ENCODE results near the gene CDH22. TPM values are rescaled to one million over a fixed set of nuclear protein-coding genes. Genes with fewer than 3 reads are reported as not detected.

CDH22 gene
- total RNA-seq, 1 donor from 2014 or later: not detected

- no peak for DNase-seq (ENCODE audit: low spot score in 2 of 2)
- no peaks in the 10 kb centered on the region for H3K4me1 ChIP-seq
- TF ChIP-seq, protein P1, sequence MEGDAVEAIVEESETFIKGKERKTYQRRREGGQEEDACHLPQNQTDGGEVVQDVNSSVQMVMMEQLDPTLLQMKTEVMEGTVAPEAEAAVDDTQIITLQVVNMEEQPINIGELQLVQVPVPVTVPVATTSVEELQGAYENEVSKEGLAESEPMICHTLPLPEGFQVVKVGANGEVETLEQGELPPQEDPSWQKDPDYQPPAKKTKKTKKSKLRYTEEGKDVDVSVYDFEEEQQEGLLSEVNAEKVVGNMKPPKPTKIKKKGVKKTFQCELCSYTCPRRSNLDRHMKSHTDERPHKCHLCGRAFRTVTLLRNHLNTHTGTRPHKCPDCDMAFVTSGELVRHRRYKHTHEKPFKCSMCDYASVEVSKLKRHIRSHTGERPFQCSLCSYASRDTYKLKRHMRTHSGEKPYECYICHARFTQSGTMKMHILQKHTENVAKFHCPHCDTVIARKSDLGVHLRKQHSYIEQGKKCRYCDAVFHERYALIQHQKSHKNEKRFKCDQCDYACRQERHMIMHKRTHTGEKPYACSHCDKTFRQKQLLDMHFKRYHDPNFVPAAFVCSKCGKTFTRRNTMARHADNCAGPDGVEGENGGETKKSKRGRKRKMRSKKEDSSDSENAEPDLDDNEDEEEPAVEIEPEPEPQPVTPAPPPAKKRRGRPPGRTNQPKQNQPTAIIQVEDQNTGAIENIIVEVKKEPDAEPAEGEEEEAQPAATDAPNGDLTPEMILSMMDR (IDR thresholded peaks at IDR 0.05): no peak
- no peaks in the 10 kb centered on the region for H3K9me3 ChIP-seq
- H3K27me3 ChIP-seq: peaks cover 4% of the 10 kb centered on the region
- H3K27ac ChIP-seq: no peak overlapping the region
- H3K36me3 ChIP-seq: no peaks in the 10 kb centered on the region
- intact Hi-C loops (cut with DNase I): no loop called here
- no peak overlapping the region for H3K4me3 ChIP-seq
Measured at GRCh38 chr20:46211331-46211722, 97.0 kb downstream of the CDH22 start.

GRCh38 chr20:46210672-46211330 is 97.5 kb downstream of the CDH22 start:
- Histone ChIP-seq H3K4me1 (no peaks in the 10 kb centered on the region), H3K4me3 (no peak overlapping the region), H3K36me3 (no peaks in the 10 kb centered on the region), H3K9me3 (no peaks in the 10 kb centered on the region), H3K27ac (no peak overlapping the region), H3K27me3 (peaks cover 4% of the 10 kb centered on the region)
- TF ChIP-seq, protein P1 (IDR thresholded peaks at IDR 0.05): no peak
- intact Hi-C loops (cut with DNase I): no loop called here
- DNase-seq (ENCODE audit: low spot score in 2 of 2): no peak

DNA sequence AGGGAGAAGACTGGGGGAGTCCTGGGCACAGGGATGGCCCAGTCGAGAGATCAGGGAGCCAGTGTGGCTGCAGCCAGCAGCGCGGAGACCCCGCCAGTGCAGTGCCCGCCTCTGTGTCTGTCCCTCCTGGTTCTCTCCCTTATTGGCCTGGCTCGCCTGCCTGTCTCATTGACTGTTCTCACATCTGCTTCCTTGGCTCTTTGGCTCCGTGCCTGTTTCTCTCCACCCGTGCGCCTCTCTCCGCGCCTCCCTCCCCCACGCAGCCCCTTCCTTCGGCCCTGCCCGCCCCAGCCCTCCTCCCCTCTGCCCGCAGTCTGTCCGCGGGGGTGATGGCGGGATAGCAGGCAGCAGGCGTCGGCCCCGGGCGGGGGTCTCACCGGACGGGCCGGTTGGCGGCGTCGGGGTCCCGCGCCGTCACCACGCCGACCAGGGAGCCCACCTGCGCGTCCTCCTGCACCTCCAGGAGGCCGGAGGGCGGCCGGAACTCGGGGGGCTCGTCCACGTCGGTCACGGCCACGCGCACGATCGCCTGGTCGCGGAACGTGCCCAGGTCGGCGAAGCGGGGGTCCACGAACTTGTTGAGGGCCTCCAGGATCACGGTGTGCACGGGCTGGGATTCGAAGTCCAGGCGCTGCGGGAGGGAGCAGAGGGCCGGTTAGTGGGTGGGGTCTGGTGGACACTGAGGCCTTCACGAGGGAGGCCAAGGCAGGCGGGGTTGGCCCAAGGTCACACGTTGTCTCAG is 98.2 kb downstream of the CDH22 start:
- no peaks in the 10 kb centered on the region for H3K36me3 ChIP-seq
- no peaks in the 10 kb centered on the region for H3K9me3 ChIP-seq
- H3K4me1 ChIP-seq: no peaks in the 10 kb centered on the region
- peaks cover 4% of the 10 kb centered on the region for H3K27me3 ChIP-seq
- no peak for DNase-seq (ENCODE audit: low spot score in 2 of 2)
- intact Hi-C loops (cut with DNase I): no loop called here
- no peak overlapping the region for H3K4me3 ChIP-seq
- H3K27ac ChIP-seq: no peak overlapping the region
- TF ChIP-seq, protein P1 (IDR thresholded peaks at IDR 0.05): no peak

DNA sequence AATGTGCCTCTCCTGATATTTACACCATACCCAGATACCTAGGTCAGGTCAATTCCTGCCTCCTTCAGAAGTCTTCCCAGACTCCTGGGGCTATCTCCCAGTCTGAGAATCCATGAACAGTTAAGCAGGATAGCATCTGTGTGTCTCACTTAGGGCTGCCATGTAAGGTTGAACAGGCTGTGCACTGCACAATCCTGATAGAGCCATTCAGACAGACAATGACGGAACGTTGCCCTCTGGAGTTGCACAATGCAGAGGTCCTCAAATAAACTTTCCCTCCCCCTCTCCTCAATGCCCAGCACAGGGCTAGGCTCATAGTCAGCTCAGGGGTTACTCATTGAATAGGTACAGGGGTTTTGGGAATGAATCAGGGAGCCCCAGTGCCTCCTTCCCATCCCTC is 100.5 kb downstream of the CDH22 start:
- no peak overlapping the region for H3K27ac ChIP-seq

GRCh38 chr20:46206992-46207549 is 101.2 kb downstream of the CDH22 start:
- H3K27me3 ChIP-seq: peaks cover 4% of the 10 kb centered on the region
- no peak for DNase-seq (ENCODE audit: low spot score in 2 of 2)
- H3K9me3 ChIP-seq: no peaks in the 10 kb centered on the region
- intact Hi-C loops (cut with DNase I): no loop called here
- no peaks in the 10 kb centered on the region for H3K4me1 ChIP-seq
- H3K4me3 ChIP-seq: no peak overlapping the region
- no peak overlapping the region for H3K27ac ChIP-seq
- no peaks in the 10 kb centered on the region for H3K36me3 ChIP-seq
- TF ChIP-seq, protein P1 (IDR thresholded peaks at IDR 0.05): no peak

More for the DNA sequence above, 100.5 kb downstream of the CDH22 start:
- Histone ChIP-seq H3K27me3 (peaks cover 4% of the 10 kb centered on the region), H3K4me3 (no peak overlapping the region), H3K9me3 (no peaks in the 10 kb centered on the region), H3K36me3 (no peaks in the 10 kb centered on the region), H3K4me1 (no peaks in the 10 kb centered on the region)
- TF ChIP-seq, protein P1 (IDR thresholded peaks at IDR 0.05): no peak
- no peak for DNase-seq (ENCODE audit: low spot score in 2 of 2)
- intact Hi-C loops (cut with DNase I): no loop called here

Data from ascending aorta (tissue), 2 donors.